Fibroblast of lung (primary cell): ENCODE data around the gene WSCD1. TPM values are rescaled to one million over a fixed set of nuclear protein-coding genes. Genes with fewer than 3 reads are reported as not detected.

Experiments
- DNase-seq, 2 donors: peaks; one replicate each; pipeline versions ENCODE4 v3.0.0 to v3.0.0-alpha.2; 2010; ENCODE audit warnings: low read depth in 2 of 2
- H2AFZ ChIP-seq: 2 replicates; pipeline ENCODE4 v1.5.1; 2012; ENCODE audit warnings: low read length, control low read depth, inconsistent platforms
- H3K27ac ChIP-seq: 2 replicates; pipeline ENCODE4 v1.5.1; 2011; ENCODE audit warnings: low read length, control low read depth; ENCODE audit not compliant: insufficient read depth
- H3K27me3 ChIP-seq: 2 replicates; pipeline ENCODE4 v1.5.1; 2011; ENCODE audit warnings: mild to moderate bottlenecking, low read length; ENCODE audit not compliant: control insufficient read depth, insufficient read depth
- H3K36me3 ChIP-seq: 2 replicates; pipeline ENCODE4 v1.5.1; 2011; ENCODE audit warnings: low read length; ENCODE audit not compliant: control insufficient read depth, insufficient read depth
- H3K4me1 ChIP-seq: 2 replicates; pipeline ENCODE4 v1.5.1; 2011; ENCODE audit warnings: low read length; ENCODE audit not compliant: control insufficient read depth, insufficient read depth; ENCODE audit errors: extremely low read depth
- H3K4me2 ChIP-seq: 2 replicates; pipeline ENCODE4 v1.5.1; 2011; ENCODE audit warnings: low read length, control low read depth; ENCODE audit not compliant: insufficient read depth; ENCODE audit errors: extremely low read depth
- H3K4me3 ChIP-seq, 4 experiments: fragments of 200-600 bp in 1 of 4; sonication (generic) in 1 of 4; replicated peaks in 1 of 4; 2 replicates each; pipeline ENCODE4 v1.5.1; 2011 to 2016; ENCODE audit warnings: low read length in 4 of 4, low read depth in 3 of 4, mild to moderate bottlenecking in 3 of 4, control low read depth in 2 of 4, inconsistent platforms in 1 of 4, mixed read lengths in 1 of 4; ENCODE audit not compliant: insufficient read depth in 1 of 4; ENCODE audit errors: control extremely low read depth in 1 of 4
- H3K79me2 ChIP-seq: 2 replicates; pipeline ENCODE4 v1.5.1; 2012; ENCODE audit warnings: mild to moderate bottlenecking, low read length, inconsistent platforms; ENCODE audit not compliant: control insufficient read depth, insufficient read depth
- H3K9ac ChIP-seq: 2 replicates; pipeline ENCODE4 v1.5.1; 2011; ENCODE audit warnings: mild to moderate bottlenecking, low read length, control low read depth; ENCODE audit not compliant: insufficient read depth
- H3K9me3 ChIP-seq: 2 replicates; pipeline ENCODE4 v1.5.1; 2012; ENCODE audit warnings: low read depth, low read length; ENCODE audit not compliant: control insufficient read depth, insufficient read depth
- H4K20me1 ChIP-seq: 2 replicates; pipeline ENCODE4 v1.5.1; 2011; ENCODE audit warnings: low read length; ENCODE audit not compliant: control insufficient read depth, insufficient read depth; ENCODE audit errors: extremely low read depth
- EZH2 ChIP-seq: IDR thresholded peaks from 2 replicates; pipeline ENCODE4 v1.5.1; 2012; ENCODE audit warnings: low read length, control low read depth, mild to moderate bottlenecking; ENCODE audit errors: missing control alignments
- polyA plus RNA-seq, 2 donors: library from polyadenylated mRNA; depleted of rRNA in 1 of 2; stranded (reverse) in 1 of 2; unstranded in 1 of 2; fragments of >200 nt; gene quantifications; 2 replicates each; pipeline ENCODE4 v1.2.1, GENCODE V29; 2011 to 2012; ENCODE audit warnings: missing spikeins in 1 of 2
- total RNA-seq: library from RNA; depleted of rRNA; stranded (reverse); fragments of >200 nt; gene quantifications from 2 replicates; pipeline ENCODE4 v1.2.1, GENCODE V29; 2014
- TF ChIP-seq, protein P1 (sequence below), 2 donors: IDR thresholded peaks in 1 of 2; conservative IDR thresholded peaks in 1 of 2; 1 replicate in 1 of 2; 2 replicates in 1 of 2; pipeline ENCODE4 v1.5.1; 2011 to 2012; ENCODE audit warnings: low read length in 2 of 2, control low read depth in 1 of 2, inconsistent platforms in 1 of 2, low read depth in 1 of 2, mild to moderate bottlenecking in 1 of 2

Gene WSCD1
- total and polyA plus RNA-seq, 2 donors (not counting 1 experiment from before 2014, with no cell fraction given), result 0.56 to 0.83 TPM

DNA sequence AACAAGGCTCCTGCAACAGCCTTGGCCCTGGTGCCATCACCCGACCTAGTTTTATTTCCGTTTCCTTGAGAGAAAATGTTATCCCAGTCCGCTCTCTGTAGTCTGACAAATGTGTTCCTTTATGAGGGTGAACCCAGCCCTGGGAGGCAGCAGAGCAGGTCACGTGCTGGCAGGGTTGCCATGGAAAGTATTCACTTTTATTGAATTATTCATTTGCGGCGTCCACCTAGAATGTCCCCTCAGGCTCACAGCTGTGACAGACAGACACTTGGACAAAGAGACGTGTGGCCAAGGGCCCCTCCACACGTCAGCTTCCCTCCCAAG is 90.0 kb downstream of the WSCD1 start:
- no peaks in the 10 kb centered on the region for H3K36me3 ChIP-seq
- H3K9me3 ChIP-seq, result no peaks in the 10 kb centered on the region
- no peak overlapping the region for H3K4me3 ChIP-seq
- H3K79me2 ChIP-seq, result no peaks in the 10 kb centered on the region
- H3K4me2 ChIP-seq, result no peak overlapping the region
- no peak overlapping the region for H3K27ac ChIP-seq
- H3K27me3 ChIP-seq, result no peaks in the 10 kb centered on the region
- DNase-seq, result no peak
- TF ChIP-seq EZH2, result no peak
- TF ChIP-seq, protein P1, sequence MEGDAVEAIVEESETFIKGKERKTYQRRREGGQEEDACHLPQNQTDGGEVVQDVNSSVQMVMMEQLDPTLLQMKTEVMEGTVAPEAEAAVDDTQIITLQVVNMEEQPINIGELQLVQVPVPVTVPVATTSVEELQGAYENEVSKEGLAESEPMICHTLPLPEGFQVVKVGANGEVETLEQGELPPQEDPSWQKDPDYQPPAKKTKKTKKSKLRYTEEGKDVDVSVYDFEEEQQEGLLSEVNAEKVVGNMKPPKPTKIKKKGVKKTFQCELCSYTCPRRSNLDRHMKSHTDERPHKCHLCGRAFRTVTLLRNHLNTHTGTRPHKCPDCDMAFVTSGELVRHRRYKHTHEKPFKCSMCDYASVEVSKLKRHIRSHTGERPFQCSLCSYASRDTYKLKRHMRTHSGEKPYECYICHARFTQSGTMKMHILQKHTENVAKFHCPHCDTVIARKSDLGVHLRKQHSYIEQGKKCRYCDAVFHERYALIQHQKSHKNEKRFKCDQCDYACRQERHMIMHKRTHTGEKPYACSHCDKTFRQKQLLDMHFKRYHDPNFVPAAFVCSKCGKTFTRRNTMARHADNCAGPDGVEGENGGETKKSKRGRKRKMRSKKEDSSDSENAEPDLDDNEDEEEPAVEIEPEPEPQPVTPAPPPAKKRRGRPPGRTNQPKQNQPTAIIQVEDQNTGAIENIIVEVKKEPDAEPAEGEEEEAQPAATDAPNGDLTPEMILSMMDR (conservative IDR thresholded peaks at IDR 0.05 in 1 of 2, IDR thresholded peaks at IDR 0.05 in 1 of 2; ENCODE audit: low read depth in 1 of 2, low read length in 2 of 2), result no peak
- no peak overlapping the region for H2AFZ ChIP-seq
- no peaks in the 10 kb centered on the region for H4K20me1 ChIP-seq
- H3K4me1 ChIP-seq, result no peaks in the 10 kb centered on the region
- H3K9ac ChIP-seq, result no peak overlapping the region

- H3K27ac ChIP-seq, result no peak overlapping the region
- H3K4me1 ChIP-seq, result no peaks in the 10 kb centered on the region
- H3K36me3 ChIP-seq, result no peaks in the 10 kb centered on the region
- no peaks in the 10 kb centered on the region for H3K27me3 ChIP-seq
- no peak overlapping the region for H3K4me2 ChIP-seq
- TF ChIP-seq, protein P1 (conservative IDR thresholded peaks at IDR 0.05 in 1 of 2, IDR thresholded peaks at IDR 0.05 in 1 of 2; ENCODE audit: low read depth in 1 of 2, low read length in 2 of 2), result no peak
- TF ChIP-seq EZH2, result no peak
- no peaks in the 10 kb centered on the region for H4K20me1 ChIP-seq
- H3K9ac ChIP-seq, result no peak overlapping the region
- H2AFZ ChIP-seq, result no peak overlapping the region
- no peak for DNase-seq
- no peak overlapping the region for H3K4me3 ChIP-seq
- H3K79me2 ChIP-seq, result no peaks in the 10 kb centered on the region
- no peaks in the 10 kb centered on the region for H3K9me3 ChIP-seq
These were observed 91.0 kb downstream of the WSCD1 start for GRCh38 chr17:6160911-6161855.

- H3K27ac ChIP-seq, result no peak overlapping the region
- no peaks in the 10 kb centered on the region for H3K36me3 ChIP-seq
- no peaks in the 10 kb centered on the region for H4K20me1 ChIP-seq
- TF ChIP-seq, protein P1 (conservative IDR thresholded peaks at IDR 0.05 in 1 of 2, IDR thresholded peaks at IDR 0.05 in 1 of 2; ENCODE audit: low read depth in 1 of 2, low read length in 2 of 2), result no peak
- TF ChIP-seq EZH2, result no peak
- no peaks in the 10 kb centered on the region for H3K4me1 ChIP-seq
- no peak overlapping the region for H3K9ac ChIP-seq
- no peak overlapping the region for H3K4me2 ChIP-seq
- no peaks in the 10 kb centered on the region for H3K27me3 ChIP-seq
- no peaks in the 10 kb centered on the region for H3K79me2 ChIP-seq
- H3K4me3 ChIP-seq, result no peak overlapping the region
- no peak for DNase-seq
- H2AFZ ChIP-seq, result no peak overlapping the region
- H3K9me3 ChIP-seq, result no peaks in the 10 kb centered on the region
These were observed 92.0 kb downstream of the WSCD1 start for GRCh38 chr17:6162216-6162615.
